T-helper 1 cell treated with Interleukin-12 subunit alpha and Interleukin-12 subunit beta and Interleukin-4 antibody, amounts not matched to agents 30 ng/mL and 1 ng/mL, for 36 hours (primary cell): Measurements from ENCODE around the gene NFIX. TPM values are rescaled to one million over a fixed set of nuclear protein-coding genes. Genes with fewer than 3 reads are reported as not detected.

Experiments used
- intact Hi-C: fragments of 100-400 bp; cut with micrococcal nuclease; formaldehyde crosslinking; loops from one replicate; pipeline ENCODE4 v1.15.1; 2024
- total RNA-seq: library from RNA; stranded (reverse); gene quantifications from 2 replicates; pipeline ENCODE4 v1.2.3, GENCODE V29; 2022

NFIX gene
- total RNA-seq, 1 donor from 2014 or later = 0.96 TPM

GRCh38 chr19:13018035-13018914 lies 23.0 kb downstream of the NFIX start:
- intact Hi-C loops = no loop called here

- intact Hi-C loops = no loop called here
Measured at GRCh38 chr19:13019332-13019731, 24.1 kb downstream of the NFIX start.

DNA sequence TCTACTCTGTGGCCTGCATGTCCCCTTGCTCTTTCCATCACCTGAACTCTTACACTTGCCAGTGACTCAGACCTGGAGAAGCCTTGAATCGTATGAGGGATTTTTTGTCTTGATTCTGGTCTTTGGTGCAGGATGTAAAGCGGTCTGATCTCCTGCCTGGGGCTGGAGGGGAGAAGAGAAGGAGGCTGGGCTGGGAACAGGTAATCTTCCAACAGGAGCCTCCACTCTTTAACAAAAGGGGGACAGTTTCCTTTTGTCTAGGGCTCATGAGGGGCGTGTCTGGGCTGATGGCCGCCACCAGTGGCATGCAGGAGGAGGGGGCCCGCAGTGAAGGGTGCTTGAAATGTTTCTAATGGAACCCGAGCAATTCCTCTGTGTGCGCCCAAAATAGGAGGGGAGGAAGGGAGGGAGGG lies 24.7 kb downstream of the NFIX start:
- intact Hi-C loops = no loop called here

GRCh38 chr19:13022111-13022858 lies 27.0 kb downstream of the NFIX start:
- intact Hi-C loops = no loop called here

GRCh38 chr19:13022859-13023636 lies 27.8 kb downstream of the NFIX start:
- intact Hi-C loops = no loop called here

DNA sequence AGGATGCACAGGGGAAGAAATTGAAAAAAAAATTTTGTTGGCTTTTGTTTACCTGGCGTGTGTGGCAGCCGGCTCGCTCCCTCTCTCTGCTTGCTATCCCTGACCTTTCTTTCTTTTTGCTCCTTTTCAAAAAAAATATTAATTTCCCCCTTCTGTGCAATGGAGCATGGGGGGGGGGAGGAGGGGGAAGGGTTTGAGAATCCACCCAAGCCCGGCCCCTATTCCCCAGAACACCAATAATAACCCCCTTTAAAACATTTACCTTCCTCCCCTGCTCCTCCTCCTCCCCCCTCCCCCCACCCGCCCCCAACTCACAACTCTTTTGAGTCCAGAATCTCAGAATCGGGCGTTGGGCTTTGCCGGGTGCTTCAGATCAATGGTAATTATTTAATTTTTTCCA lies 28.4 kb downstream of the NFIX start:
- intact Hi-C loops = no loop called here

- intact Hi-C loops = no loop called here
Measured at GRCh38 chr19:13024126-13024950, 29.1 kb downstream of the NFIX start.

DNA sequence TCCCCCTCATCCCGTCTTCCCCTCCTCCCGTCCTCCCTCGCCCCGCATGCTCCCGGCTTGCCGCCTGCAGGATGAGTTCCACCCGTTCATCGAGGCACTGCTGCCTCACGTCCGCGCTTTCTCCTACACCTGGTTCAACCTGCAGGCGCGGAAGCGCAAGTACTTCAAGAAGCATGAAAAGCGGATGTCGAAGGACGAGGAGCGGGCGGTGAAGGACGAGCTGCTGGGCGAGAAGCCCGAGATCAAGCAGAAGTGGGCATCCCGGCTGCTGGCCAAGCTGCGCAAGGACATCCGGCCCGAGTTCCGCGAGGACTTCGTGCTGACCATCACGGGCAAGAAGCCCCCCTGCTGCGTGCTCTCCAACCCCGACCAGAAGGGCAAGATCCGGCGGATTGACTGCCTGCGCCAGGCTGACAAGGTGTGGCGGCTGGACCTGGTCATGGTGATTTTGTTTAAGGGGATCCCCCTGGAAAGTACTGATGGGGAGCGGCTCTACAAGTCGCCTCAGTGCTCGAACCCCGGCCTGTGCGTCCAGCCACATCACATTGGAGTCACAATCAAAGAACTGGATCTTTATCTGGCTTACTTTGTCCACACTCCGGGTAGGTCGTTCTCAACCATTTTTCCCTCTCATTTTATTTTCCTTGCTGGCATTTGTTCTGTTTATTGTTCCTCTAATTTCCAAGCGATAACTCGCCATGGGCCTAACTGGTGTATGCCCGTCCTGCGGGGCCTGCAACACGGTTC lies 29.8 kb downstream of the NFIX start:
- intact Hi-C loops = no loop called here

DNA sequence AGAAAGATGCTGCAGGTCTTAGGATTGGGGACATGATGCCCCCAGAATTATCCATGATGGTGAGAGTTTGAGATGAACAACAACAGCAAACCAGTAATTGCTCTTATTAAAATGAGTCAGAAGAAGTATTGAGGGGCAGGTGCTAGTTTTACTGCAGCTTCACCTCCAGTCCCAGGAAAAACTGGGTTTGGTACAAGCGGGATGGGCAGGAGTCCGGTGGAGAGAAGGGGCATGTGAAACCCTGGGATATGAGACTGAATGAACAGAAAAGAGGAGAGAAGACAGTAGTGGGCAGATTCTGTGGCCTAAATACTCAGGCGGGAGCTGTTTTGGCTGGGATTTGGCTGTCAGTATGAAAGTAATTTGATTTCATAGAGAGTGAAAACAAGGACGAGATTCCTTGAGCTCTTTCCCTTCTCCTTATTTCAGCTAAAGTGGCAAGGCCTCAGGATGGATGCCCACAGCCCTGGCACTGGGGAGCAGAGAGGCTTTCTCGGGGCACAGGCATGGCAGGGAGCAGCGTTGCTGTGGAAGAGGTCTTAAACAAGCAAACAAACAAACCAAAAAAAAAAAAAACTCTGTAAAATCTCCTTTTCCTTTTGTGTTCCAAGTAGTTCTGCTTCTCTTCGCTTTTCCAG lies 30.7 kb downstream of the NFIX start:
- intact Hi-C loops = no loop called here

- intact Hi-C loops = no loop called here
Measured at GRCh38 chr19:13026462-13027370, 31.4 kb downstream of the NFIX start.

DNA sequence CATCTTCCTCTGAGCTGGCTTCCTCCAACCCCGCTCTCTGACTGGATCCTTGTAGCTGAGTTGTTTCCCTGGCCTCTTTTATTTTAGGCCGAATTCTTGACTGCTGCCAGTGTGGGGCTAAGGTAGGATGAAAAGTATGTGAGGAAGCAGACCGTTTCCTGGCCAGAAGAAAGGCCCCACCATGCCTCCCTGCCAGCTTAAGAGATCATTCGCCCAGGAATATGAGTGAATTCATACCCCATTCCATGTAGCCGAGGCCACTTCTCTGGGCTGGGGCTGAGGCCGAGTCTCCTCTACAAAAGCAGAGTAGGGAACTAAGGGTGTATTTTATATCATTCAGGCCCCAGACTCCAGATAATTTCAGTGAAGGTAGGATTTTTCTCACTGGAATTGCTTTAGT lies 32.3 kb downstream of the NFIX start:
- intact Hi-C loops = no loop called here

GRCh38 chr19:13028027-13028426 lies 32.8 kb downstream of the NFIX start:
- intact Hi-C loops = no loop called here

DNA sequence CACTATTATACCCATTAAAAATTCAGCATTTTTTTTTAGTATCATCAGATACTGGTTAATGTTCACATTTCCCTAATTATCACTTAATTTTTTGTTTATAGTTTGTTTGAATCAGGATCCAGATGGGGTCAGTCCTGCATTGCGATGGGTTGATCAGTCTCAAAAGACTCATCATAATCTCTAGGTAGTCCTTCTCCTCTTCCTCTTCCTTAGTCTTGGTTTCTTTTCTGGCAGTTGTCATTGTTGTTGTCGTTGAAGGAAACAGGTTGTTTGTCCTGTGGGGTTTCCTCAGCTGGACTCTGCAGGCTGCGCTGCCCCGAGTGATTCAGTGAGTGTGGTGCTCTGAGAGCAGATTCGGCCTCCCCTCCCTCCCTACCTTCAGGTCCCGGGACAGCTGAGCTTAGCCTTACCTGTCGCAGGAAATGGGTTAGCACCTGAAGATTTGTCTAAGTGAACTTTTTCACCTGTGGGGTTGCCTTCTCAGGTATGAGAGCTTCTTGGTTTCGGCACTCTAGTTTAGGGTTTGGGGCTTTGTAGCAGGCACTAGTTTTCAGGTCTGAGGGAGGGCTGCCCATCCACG lies 34.1 kb downstream of the NFIX start:
- intact Hi-C loops = no loop called here

GRCh38 chr19:13029893-13030292 lies 34.6 kb downstream of the NFIX start:
- intact Hi-C loops = loop anchor here (5.0 kb wide), 1 partner anchor 62 kb away; no protein-coding TSS in a partner anchor

DNA sequence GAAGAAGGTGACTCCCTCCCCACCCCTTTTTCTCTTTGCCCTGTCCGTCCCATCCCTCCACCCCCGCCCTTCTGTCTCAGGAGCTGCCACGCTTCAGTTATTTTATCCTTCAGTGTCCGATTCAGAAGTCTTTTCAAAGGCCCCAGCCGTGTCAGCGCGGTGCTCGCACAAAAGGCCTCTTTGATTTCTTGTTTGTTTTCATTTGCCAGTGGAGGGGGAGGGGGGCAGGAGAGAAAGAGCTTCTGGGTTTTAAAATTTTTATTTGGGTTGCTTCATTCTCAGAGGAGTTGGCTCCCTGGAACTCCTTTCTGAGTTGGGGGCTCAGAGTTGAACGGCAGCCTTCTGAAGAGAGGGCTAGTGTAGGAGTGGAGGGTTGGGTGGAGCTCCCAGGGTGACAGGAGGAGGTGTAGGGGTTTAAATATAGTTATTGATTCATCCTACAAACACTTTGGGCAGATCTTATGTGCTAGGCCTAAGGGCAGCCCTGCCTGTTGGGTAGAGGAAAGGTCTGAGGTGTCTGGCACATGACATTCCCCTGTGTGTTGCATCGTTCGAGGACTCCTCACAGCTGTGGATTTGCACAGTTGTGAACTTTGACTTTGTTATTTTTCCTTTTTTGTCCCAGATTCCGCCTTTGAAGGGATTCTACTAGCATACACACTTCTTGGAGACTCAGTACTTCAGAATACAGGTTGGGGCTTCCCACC lies 36.8 kb downstream of the NFIX start:
- intact Hi-C loops = loop anchor here (5.0 kb wide), 1 partner anchor 60 kb away; no protein-coding TSS in a partner anchor

DNA sequence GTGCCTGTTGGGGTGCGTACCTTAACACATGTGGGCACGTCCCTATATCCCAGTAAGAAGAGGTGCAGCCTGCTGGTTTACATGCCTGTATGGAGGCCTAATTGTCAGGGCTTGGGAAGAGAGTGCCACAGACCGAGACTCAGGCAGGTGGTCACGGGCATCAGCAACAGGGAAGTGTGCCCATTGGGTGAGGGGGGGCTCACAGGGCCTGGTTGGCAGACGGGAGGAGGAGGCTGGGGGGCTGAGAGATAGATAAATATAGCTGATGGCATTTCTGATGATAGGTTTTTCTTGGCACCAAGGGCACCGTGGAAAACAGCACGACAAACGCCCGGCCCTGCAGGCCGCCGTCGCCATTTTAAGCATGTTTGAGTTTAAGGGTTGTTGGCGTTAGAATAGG lies 37.6 kb downstream of the NFIX start:
- intact Hi-C loops = loop anchor here (5.0 kb wide), 1 partner anchor 59 kb away; no protein-coding TSS in a partner anchor

- intact Hi-C loops = loop anchor here (5.0 kb wide), 1 partner anchor 59 kb away; no protein-coding TSS in a partner anchor
Measured at GRCh38 chr19:13033244-13033643, 38.0 kb downstream of the NFIX start.
